Subcutaneous adipose tissue (tissue), 4 donors: ENCODE results near the gene CAMTA1. TPM values are rescaled to one million over a fixed set of nuclear protein-coding genes. Genes with fewer than 3 reads are reported as not detected.

Experiments
- CTCF ChIP-seq: fragments of 450-650 bp; IDR thresholded peaks from one replicate; pipeline ENCODE4 v1.5.1; 2016; ENCODE audit warnings: low read depth, mild to moderate bottlenecking, control low read depth, antibody characterized with exemption, moderate library complexity
- total RNA-seq, 4 donors: library from RNA; depleted of rRNA; stranded (reverse); fragments of >200 nt; gene quantifications; one replicate each; pipeline ENCODE4 v1.1.0, GENCODE V29; 2016

CAMTA1 gene
- total RNA-seq, 4 donors from 2014 or later: 58.6 to 82.5 (median 78.0) TPM

GRCh38 chr1:7013833-7014639 lies 228.8 kb downstream of the CAMTA1 start:
- no peak for TF ChIP-seq CTCF

- TF ChIP-seq CTCF: no peak
Measured at GRCh38 chr1:7014640-7014930, 229.3 kb downstream of the CAMTA1 start.

- no peak for TF ChIP-seq CTCF
Measured at GRCh38 chr1:7015022-7015421, 229.8 kb downstream of the CAMTA1 start.

- TF ChIP-seq CTCF: no peak
Measured at GRCh38 chr1:7018351-7018750, 233.1 kb downstream of the CAMTA1 start.

GRCh38 chr1:7018826-7019225 lies 233.6 kb downstream of the CAMTA1 start:
- TF ChIP-seq CTCF: no peak

GRCh38 chr1:7019510-7019909 lies 234.3 kb downstream of the CAMTA1 start:
- no peak for TF ChIP-seq CTCF

GRCh38 chr1:7022058-7022457 lies 236.8 kb downstream of the CAMTA1 start:
- no peak for TF ChIP-seq CTCF
